Endothelial cell of umbilical vein (primary cell): ENCODE results near the gene AMER3. TPM values are rescaled to one million over a fixed set of nuclear protein-coding genes. Genes with fewer than 3 reads are reported as not detected.

Source experiments
- BruUV-seq: library from RNA; stranded (reverse); fragments of 400-500 nt; replicated peaks from 2 replicates; lab custom pipeline; 2021; lab: Mats Ljungman, UMichigan
- CTCF ChIA-PET: fragments of 300-600, 350-600 bp; sonication (Branson Sonifier 250); formaldehyde crosslinking; loops from one replicate; lab custom pipeline; 2021; ENCODE audit warnings: antibody characterized with exemption, inconsistent platforms; lab: Charles Lee
- POLR2A ChIA-PET: fragments of 300-600, 350-600 bp; sonication (Branson Sonifier 250); formaldehyde crosslinking; loops from one replicate; lab custom pipeline; 2021; ENCODE audit warnings: antibody characterized with exemption, inconsistent platforms; lab: Charles Lee
- DNase-seq: peaks from one replicate; pipeline ENCODE4 v3.0.0-alpha.2; 2011; ENCODE audit warnings: low read depth, low spot score
- FAIRE-seq: peaks from 2 replicates; lab custom pipeline; 2011; peaks lifted over from hg19 to GRCh38; lab: Jason Lieb, UNC
- H2AFZ ChIP-seq: 2 replicates; pipeline ENCODE4 v1.6.0; 2012; ENCODE audit warnings: low read depth, low read length, control low read depth, inconsistent platforms
- H3K27ac ChIP-seq: 2 replicates; pipeline ENCODE4 v1.5.1; 2011; ENCODE audit warnings: low read depth, mild to moderate bottlenecking, control low read depth, low read length, moderate library complexity; ENCODE audit not compliant: insufficient read depth
- H3K27me3 ChIP-seq, 2 experiments: 2 replicates each; pipeline versions ENCODE4 v1.6.0 to v1.6.1; 2011; ENCODE audit warnings: low read length in 2 of 2, mixed read lengths in 1 of 2; ENCODE audit not compliant: control insufficient read depth in 2 of 2, insufficient read depth in 2 of 2
- H3K36me3 ChIP-seq, 2 experiments: 2 replicates in 1 of 2; 3 replicates in 1 of 2; pipeline ENCODE4 v1.5.1; 2011; ENCODE audit warnings: low read length in 2 of 2, mild to moderate bottlenecking in 1 of 2, moderate library complexity in 1 of 2; ENCODE audit not compliant: control insufficient read depth in 2 of 2, insufficient read depth in 2 of 2; ENCODE audit errors: extremely low read depth in 1 of 2
- H3K4me1 ChIP-seq: 3 replicates; pipeline ENCODE4 v1.5.1; 2011; ENCODE audit warnings: mild to moderate bottlenecking, low read length; ENCODE audit not compliant: control insufficient read depth, insufficient read depth; ENCODE audit errors: extremely low read depth
- H3K4me2 ChIP-seq: 2 replicates; pipeline ENCODE4 v1.6.1; 2011; ENCODE audit warnings: low read length, control low read depth, mixed read lengths; ENCODE audit not compliant: insufficient read depth
- H3K4me3 ChIP-seq, 3 experiments: fragments of 200-600 bp in 1 of 3; sonication (generic), shearing (Covaris generic) in 1 of 3; replicated peaks in 1 of 3; 2 replicates each; pipeline ENCODE4 v1.5.1; 2011 to 2016; ENCODE audit warnings: control low read depth in 3 of 3, low read length in 3 of 3, mild to moderate bottlenecking in 2 of 3, inconsistent platforms in 1 of 3, low read depth in 1 of 3, moderate library complexity in 1 of 3; ENCODE audit not compliant: insufficient read depth in 1 of 3
- H3K79me2 ChIP-seq: 2 replicates; pipeline ENCODE4 v1.6.0; 2012; ENCODE audit warnings: low read length, inconsistent platforms; ENCODE audit not compliant: control insufficient read depth, insufficient read depth
- H3K9ac ChIP-seq: replicated peaks from 2 replicates; pipeline ENCODE3; 2011; ENCODE audit warnings: low read length, control low read depth; ENCODE audit not compliant: insufficient read depth; ENCODE audit errors: extremely low read depth
- H3K9me1 ChIP-seq: replicated peaks from 3 replicates; pipeline ENCODE4 v1.6.0; 2011; ENCODE audit warnings: mild to moderate bottlenecking, low read length; ENCODE audit not compliant: control insufficient read depth, insufficient read depth; ENCODE audit errors: extremely low read depth
- H3K9me3 ChIP-seq: replicated peaks from 2 replicates; pipeline ENCODE4 v1.5.1; 2012; ENCODE audit warnings: low read length, inconsistent platforms; ENCODE audit not compliant: control insufficient read depth, insufficient read depth
- H4K20me1 ChIP-seq: replicated peaks from 2 replicates; pipeline ENCODE3; 2011; ENCODE audit warnings: mild to moderate bottlenecking, low read length; ENCODE audit not compliant: control insufficient read depth, insufficient read depth; ENCODE audit errors: extremely low read depth
- CTCF ChIP-seq, 2 donors: IDR thresholded peaks; 1 replicate in 1 of 2; 2 replicates in 1 of 2; pipeline ENCODE4 v1.5.1; 2011; ENCODE audit warnings: low read length in 2 of 2, mild to moderate bottlenecking in 2 of 2, moderate library complexity in 2 of 2, control low read depth in 1 of 2, inconsistent platforms in 1 of 2, low read depth in 1 of 2; ENCODE audit not compliant: insufficient read depth in 1 of 2; ENCODE audit errors: extremely low read depth in 1 of 2
- EZH2 ChIP-seq: IDR thresholded peaks from 2 replicates; pipeline ENCODE4 v1.6.1; 2012; ENCODE audit warnings: borderline replicate concordance, low read depth, mild to moderate bottlenecking, moderate library complexity, low read length, inconsistent platforms; ENCODE audit not compliant: severe bottlenecking
- FOS ChIP-seq: IDR thresholded peaks from 2 replicates; pipeline ENCODE4 v1.6.1; 2011; ENCODE audit warnings: mild to moderate bottlenecking, low read length, moderate library complexity, borderline replicate concordance; ENCODE audit not compliant: insufficient read depth
- GATA2 ChIP-seq: IDR thresholded peaks from 2 replicates; pipeline ENCODE4 v1.7.0; 2011; ENCODE audit warnings: low read depth, mild to moderate bottlenecking, moderate library complexity, mixed read lengths, low read length; ENCODE audit not compliant: insufficient read length, insufficient read depth
- JUN ChIP-seq: IDR thresholded peaks from 2 replicates; pipeline ENCODE4 v1.6.1; 2011; ENCODE audit warnings: borderline replicate concordance, low read depth; ENCODE audit not compliant: insufficient read length, insufficient read depth
- MYC ChIP-seq: IDR thresholded peaks from one replicate; pipeline ENCODE4 v1.6.1; 2011; ENCODE audit warnings: mild to moderate bottlenecking, low read depth, low read length
- POLR2A ChIP-seq: IDR thresholded peaks from 2 replicates; pipeline ENCODE4 v1.6.1; 2012; ENCODE audit warnings: low read depth, mild to moderate bottlenecking, control low read depth, low read length
- POLR2AphosphoS5 ChIP-seq: IDR thresholded peaks from 2 replicates; pipeline ENCODE4 v1.6.1; 2012; ENCODE audit warnings: low read depth, mild to moderate bottlenecking, control low read depth, low read length, moderate library complexity; ENCODE audit not compliant: insufficient read depth
- dilution Hi-C: fragments of 300-500 bp; cut with MboI; formaldehyde crosslinking; loops from one replicate; pipeline ENCODE4 v1.15.0; 2019; ENCODE audit warnings: low sequenced_read_pairs; ENCODE audit not compliant: extremely low pct_ligation_motif_present
- intact Hi-C: fragments of 100-400 bp; cut with micrococcal nuclease; formaldehyde crosslinking; loops from one replicate; pipeline ENCODE4 v1.10.0; 2022
- polyA plus RNA-seq, 4 experiments: library from polyadenylated mRNA; depleted of rRNA in 3 of 4; stranded (reverse) in 3 of 4; unstranded in 1 of 4; fragments of >200 nt; gene quantifications; 2 replicates each; pipeline versions ENCODE4 v1.2.1 to v1.2.3, GENCODE V29; 2011 to 2012; ENCODE audit warnings: missing spikeins in 1 of 4
- total RNA-seq: library from RNA; stranded (reverse); gene quantifications from 2 replicates; pipeline ENCODE4 v1.2.3, GENCODE V29; 2021

Gene AMER3
- total and polyA plus RNA-seq, 2 donors (not counting 3 experiments of a cell fraction or from before 2014, with no cell fraction given), result not detected

GRCh38 chr2:130776550-130776949 is 21.2 kb downstream of the AMER3 start:
- dilution Hi-C loops (no loop called here), intact Hi-C loops (no loop called here)
- Histone ChIP-seq H3K4me2 (no peak overlapping the region), H3K27ac (no peak overlapping the region), H3K4me3 (no peak overlapping the region), H3K36me3 (no peaks in the 10 kb centered on the region), H2AFZ (no peak overlapping the region), H4K20me1 (no peaks in the 10 kb centered on the region), H3K9me3 (no peaks in the 10 kb centered on the region), H3K79me2 (no peaks in the 10 kb centered on the region), H3K4me1 (no peaks in the 10 kb centered on the region), H3K27me3 (no peaks in the 10 kb centered on the region), H3K9me1 (no peaks in the 10 kb centered on the region), H3K9ac (no peak overlapping the region)
- FAIRE-seq (no peak), DNase-seq (no peak)
- ChIA-PET CTCF (interaction anchor here (1.2 kb wide), 1 partner anchor 21 kb away, joined by 5 read pairs; no protein-coding TSS in a partner anchor), POLR2A (no interaction called here)
- BruUV-seq, result no TSS peak
- TF ChIP-seq POLR2A (no peak), CTCF (IDR thresholded peaks at IDR 0.05; ENCODE audit: extremely low read depth in 1 of 2, insufficient read depth in 1 of 2, low read depth in 1 of 2, low read length in 2 of 2) (no peak), MYC (no peak), EZH2 (no peak), GATA2 (no peak), POLR2AphosphoS5 (no peak), FOS (no peak), JUN (no peak)
